Dedifferentiated amniotic fluid mesenchymal stem cell (primary cell): ENCODE results near the gene DNAJC1.
"Not testable (repeated sequence)": the region's sequence is repeated elsewhere in the genome, so short reads cannot be mapped to it uniquely, and the experiment has no call there.

Source experiments
- DNase-seq: peaks from one replicate; pipeline ENCODE4 v3.0.0-alpha.2; 2016; ENCODE audit errors: extremely low spot score

DNAJC1 gene

GRCh38 chr10:22003177-22003963 lies at the start of gene DNAJC1:
Gene DNAJC1 (minus strand): TSS chr10:22003730. CDS start chr10:22003434, 296 bp downstream.
- DNase-seq: peak; percentile 94

- DNase-seq: no peak
Measured at GRCh38 chr10:22053048-22053447, 49.5 kb upstream of the DNAJC1 start.

- no peak for DNase-seq
Measured at GRCh38 chr10:22049635-22050034, 46.1 kb upstream of the DNAJC1 start.

- DNase-seq: no peak
Measured at GRCh38 chr10:22047812-22048211, 44.3 kb upstream of the DNAJC1 start.

- no peak for DNase-seq
Measured at GRCh38 chr10:22043327-22043633, 39.8 kb upstream of the DNAJC1 start.

- no peak for DNase-seq
Measured at GRCh38 chr10:22042557-22043326, 39.2 kb upstream of the DNAJC1 start.

- DNase-seq: no peak
Measured at GRCh38 chr10:22034333-22034732, 30.8 kb upstream of the DNAJC1 start.

- DNase-seq: not testable (repeated sequence)
Measured at GRCh38 chr10:22032268-22032667, 28.7 kb upstream of the DNAJC1 start.

GRCh38 chr10:22030421-22030820 lies 26.9 kb upstream of the DNAJC1 start:
- DNase-seq: no peak

GRCh38 chr10:22029445-22030236 lies 26.1 kb upstream of the DNAJC1 start:
- no peak for DNase-seq

- no peak for DNase-seq
Measured at GRCh38 chr10:22027364-22028238, 24.1 kb upstream of the DNAJC1 start.

- DNase-seq: no peak
Measured at GRCh38 chr10:22026287-22026686, 22.8 kb upstream of the DNAJC1 start.

- no peak for DNase-seq
Measured at GRCh38 chr10:22023508-22023907, 20.0 kb upstream of the DNAJC1 start.

GRCh38 chr10:22022257-22023032 lies 18.9 kb upstream of the DNAJC1 start:
- DNase-seq: no peak

- not testable (repeated sequence) for DNase-seq
Measured at GRCh38 chr10:22021144-22021543, 17.6 kb upstream of the DNAJC1 start.

GRCh38 chr10:22017283-22018020 lies 13.9 kb upstream of the DNAJC1 start:
- no peak for DNase-seq

GRCh38 chr10:22016046-22016705 lies 12.6 kb upstream of the DNAJC1 start:
- DNase-seq: no peak

- peak; percentile 73 for DNase-seq
Measured at GRCh38 chr10:22010973-22011408, 7.5 kb upstream of the DNAJC1 start.

- no peak for DNase-seq
Measured at GRCh38 chr10:22010539-22010938, 7.0 kb upstream of the DNAJC1 start.
